HG03064 (cell line): ENCODE measurements around the gene TTC38.

ENCODE experiments used
- ATAC-seq: cut with Tn5 transposase; IDR thresholded peaks from one replicate; pipeline ENCODE4 v1.9.1; 2021; ENCODE audit warnings: low read depth; ENCODE audit not compliant: unreplicated experiment

TTC38 gene

DNA sequence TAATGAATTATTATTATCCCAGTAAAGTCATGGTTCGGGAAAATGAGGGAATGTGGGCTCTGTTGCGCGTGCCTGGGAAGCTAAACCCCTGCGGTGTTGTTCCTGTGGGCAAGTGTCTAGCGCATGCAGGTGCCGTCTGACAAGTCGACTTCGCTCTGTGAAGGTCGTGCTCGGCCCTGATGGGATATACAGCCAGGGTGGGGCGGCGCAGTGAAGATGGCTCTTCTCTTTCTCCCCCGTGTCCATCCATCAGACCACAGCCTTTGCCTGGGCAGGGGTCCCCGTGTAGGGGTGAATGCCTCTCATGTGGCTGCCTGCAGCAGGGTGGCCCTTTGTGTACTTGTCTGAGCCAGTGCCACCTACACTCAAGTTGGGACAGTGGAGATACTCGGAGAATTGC, 54.9 kb downstream of the TTC38 start:
- no peak for ATAC-seq

DNA sequence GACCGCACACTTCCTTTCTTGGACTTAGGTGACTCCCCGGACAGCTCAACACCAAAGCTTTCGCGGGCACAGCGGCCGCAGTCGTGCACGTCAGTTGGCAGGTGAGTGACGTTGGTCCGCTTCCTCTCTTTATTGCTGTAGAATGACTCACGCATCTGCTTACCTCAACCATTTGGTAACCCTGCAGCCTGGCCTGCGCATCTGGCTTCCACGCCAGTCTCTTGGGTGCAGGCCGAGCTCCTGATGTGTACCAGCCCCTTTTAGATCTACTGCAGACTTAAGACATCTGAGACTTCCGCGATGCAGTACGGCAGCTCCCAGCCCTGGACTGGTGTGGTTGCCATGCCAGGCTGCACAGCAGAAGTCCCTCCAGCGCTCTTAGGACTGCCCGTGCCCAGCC, 55.4 kb downstream of the TTC38 start:
- no peak for ATAC-seq

DNA sequence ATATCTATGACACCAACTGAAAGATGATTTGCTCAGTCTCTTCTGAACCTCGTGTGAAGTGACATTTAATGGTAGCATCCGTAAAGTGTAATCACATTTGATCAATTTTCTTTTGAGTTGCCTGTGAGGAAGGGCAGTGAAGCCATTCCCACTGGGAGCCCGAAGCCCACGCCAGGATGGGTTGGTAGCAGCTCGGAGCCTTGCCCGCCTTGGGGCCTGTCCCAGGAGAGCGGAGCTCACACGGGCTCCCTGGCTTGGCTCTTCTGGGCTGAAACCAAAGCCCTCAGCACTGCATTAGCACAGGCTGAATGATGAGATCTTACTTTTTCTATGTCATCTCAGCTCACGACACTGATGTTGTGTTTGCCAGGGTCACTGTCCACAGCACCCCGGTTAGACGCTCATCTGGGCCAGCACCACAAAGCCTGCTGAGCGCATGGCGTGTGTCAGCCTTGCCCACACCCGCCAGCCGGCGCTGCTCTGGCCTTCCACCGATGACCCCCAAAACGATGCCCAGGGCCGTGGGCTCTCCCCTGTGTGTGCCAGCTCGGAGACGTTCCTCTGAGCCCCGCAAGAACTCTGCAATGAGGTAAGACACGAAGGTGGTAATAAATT, 58.4 kb downstream of the TTC38 start:
- ATAC-seq = no peak

DNA sequence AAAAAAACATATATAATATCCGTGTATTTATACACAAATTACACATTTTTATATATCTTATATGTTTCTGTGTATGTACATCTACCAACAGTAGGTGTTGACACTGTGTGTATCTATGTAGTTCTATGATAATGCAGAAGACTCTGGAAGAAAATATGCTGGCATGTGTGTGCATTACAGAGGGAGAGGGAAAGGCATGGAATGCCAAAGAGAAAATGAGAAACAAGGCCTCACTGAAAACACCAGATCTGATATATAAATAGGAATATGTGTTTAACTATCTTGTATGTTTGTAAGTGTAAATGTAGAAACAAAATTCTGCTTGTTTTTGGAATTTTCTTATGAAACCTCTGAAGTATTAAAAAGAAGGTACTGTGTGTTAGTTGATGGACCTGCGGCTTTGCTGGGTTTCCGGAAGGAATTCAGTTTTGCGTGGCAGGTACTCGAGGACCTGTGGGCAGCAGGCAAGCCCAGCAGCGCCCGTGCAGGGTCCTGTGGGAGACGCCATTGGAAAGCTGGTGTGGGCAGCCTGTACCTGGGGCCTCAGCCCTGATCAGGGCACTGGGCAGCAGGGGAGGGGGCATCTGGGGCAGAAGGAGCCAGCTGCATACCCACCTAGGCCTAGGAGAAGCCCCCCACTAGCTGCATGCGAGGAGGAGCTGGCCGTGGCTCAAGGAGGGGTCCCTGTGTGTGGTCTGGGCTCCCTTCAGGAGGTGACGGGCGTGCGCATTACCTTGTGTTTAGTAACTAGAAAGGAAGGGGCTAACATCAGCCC, 60.1 kb downstream of the TTC38 start:
- ATAC-seq = no peak

DNA sequence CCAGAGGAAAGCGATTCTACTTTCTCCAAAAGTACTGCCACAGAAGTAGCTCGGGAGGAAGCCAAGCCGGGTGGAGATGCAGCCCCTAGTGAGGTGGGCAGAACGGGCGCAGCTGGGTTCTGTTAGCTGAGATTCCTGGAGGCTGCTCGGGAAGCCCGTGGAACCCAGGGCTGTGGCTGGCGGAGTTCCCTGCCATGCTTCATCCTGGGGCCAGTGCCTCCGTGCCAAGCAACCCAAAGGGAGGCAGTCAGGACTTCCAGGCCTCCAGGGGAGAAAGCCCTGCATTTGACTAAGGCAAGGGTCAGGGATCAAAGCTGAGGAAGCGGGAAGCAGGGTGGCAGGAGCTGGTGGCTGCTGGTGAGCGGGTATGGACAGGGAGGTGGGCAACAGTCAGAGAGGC, 61.0 kb downstream of the TTC38 start:
- no peak for ATAC-seq

DNA sequence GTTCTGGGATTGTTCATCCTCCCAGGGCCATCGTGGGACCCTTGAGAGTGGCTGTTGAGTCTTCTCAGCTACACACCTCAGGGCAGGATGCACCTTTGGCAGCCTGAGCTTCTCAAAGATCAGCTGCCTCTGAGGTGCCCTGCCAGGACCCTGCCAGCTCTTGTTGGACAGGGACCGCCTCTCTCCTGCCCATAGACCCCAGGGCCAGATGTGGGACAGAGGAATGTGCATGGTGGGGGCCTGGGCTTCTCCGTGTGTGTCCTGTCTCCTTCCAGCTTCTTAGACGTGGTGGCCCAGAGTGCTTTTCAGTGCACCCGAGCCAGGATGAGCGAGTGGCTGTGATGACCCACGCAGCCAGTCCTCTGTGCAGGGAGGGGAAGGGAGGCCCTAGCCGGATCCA, 61.8 kb downstream of the TTC38 start:
- no peak for ATAC-seq

DNA sequence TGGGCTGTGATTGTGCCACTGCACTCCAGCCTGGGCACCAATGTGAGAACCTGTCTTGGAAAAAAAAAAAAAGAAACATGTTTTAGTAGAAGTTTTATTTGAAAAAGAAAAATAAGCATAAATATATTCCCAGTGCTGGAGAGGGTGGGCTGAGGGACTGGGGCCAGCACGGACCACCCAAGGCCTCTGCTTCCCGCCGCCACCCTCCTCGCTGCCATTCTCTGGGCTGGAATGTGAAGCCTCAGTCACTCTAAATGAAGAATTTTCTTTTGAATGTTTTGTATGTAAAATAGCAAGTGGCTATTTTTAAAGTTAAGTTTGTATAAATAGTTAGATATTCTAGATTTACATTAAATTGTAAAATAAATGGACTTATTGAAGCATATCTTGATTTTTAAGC, 62.6 kb downstream of the TTC38 start:
- ATAC-seq = no peak

DNA sequence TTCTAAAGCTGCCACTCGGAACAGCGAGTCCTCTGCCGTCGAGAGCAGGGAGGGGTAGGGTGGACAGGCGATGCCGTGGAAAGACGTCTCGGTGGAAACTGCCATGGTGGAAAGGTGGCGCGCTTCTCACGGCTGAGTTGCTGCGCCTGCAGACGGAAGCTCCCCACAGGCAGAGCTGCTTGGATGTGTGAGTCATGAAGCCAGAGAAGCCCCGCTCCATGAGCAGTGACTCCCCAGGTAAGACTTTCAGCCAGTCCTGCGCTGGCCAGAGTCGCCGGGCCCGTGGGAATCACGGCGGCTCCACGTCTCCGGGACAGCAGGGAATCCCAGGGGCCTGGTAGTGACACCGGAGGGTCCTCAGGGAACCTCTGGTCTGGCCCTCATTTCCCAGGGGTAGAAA, 63.7 kb downstream of the TTC38 start:
- no peak for ATAC-seq

DNA sequence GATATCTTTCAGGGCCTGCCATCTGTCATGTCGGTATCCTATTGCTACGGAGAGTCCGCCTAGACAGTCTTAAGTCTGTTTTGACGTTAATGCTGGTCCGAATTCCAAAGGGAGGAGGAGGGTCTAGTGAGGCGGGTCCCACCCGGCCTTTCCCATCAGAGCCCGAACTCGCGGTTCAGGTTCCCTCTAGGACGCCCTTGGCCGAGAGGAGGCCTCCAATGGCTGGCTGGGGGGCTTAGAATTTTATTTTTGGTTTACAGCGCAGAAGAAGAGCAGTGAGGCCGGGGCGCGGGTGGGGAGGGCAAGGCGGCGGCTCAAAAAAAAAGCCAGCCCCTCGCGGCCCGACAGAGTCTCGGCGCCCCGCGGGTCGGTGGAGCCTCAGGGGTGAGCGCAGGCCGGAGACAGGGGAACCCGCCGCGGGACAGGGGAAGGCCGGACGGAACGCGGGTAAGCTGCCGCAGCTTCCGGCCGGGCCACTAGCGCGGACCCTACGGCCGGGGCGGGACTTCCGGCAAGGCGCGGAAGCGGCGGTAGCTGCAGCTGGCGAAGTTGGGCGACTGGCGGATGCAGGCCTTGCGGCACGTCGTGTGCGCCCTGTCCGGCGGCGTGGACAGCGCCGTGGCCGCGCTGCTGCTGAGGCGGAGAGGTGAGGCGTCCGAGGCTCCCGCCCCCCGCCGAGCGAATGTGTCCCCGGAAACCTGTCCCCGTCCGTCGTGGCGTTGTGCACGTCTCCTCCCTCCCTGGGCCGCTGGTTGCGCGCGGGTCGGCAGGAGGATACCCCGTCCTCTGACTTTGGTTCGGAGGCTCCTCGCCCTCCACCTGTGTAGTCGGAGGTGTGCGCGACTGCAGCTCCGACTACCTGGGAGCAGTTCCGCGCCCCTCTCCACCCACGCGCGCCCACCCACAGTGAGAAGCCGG, 67.7 kb downstream of the TTC38 start, which contains the start of gene TRMU:
TRMU (plus strand) TSS at position 514 of the 918 bp plus-strand sequence; CDS start at position 565, 51 bp downstream.
- ATAC-seq = peak; percentile 76

DNA sequence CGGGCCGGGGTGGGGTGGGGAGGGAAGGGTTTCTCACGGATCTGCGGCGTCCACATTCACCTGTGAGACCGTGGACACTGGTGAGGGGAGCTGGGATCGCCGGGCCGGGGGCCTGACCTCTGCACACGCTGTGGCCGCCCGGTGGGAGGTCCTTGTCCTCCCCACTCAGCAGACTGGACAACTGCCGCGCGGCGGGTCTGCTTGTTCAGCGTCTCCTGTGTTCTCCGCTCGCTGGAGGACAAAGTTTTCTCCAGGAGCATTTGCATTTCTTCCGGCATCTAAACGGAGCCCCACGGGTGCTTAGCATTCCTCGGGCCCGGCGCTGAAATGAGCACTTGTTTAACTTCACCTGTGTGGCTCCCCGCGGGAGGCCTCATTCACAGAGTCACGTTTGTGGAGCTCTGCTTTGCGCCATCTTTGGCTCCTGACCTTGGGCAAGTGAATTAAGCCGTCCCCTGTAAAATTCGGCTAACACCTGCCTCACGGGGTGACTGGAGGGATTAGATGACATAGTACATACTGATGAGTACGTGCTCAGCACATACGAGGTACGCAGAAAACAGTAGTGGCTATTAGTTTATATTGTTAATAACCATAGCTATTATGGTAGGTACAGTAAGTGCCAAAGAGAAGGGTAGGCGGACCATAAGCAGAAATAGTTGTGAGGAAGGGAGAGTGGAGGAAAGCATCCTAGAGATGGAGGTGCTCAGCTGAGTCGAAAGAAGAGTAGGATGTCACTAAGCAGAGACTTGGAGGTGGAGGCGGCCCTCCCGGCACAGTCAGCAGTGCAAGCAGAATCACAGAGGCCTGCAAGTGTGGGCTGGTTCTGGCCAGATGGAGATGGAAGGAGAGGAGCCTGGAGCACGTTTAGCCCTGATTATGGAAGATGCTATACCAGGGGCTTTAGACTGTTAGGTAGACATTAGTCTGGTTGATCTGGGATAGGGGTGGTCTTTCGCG, 68.6 kb downstream of the TTC38 start:
- ATAC-seq = no peak

DNA sequence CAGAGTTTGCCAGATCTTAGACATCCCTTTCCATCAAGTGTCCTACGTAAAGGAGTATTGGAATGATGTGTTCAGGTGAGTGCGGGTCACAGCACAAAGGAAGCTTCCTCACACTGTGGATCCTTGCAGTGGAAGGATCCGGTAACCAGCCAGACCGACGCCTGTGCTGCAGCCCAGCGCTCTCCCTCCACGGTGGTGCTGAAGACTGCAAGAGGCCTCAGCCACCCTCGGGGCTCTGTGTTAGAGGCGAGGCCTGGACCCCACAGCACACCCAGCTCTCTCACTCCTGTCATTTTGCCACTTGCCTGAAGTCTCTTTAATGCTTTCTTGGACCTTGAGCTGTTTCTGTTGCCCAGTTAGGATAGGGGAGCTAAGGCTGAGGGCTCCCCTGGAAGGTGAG, 70.1 kb downstream of the TTC38 start:
- no peak for ATAC-seq

DNA sequence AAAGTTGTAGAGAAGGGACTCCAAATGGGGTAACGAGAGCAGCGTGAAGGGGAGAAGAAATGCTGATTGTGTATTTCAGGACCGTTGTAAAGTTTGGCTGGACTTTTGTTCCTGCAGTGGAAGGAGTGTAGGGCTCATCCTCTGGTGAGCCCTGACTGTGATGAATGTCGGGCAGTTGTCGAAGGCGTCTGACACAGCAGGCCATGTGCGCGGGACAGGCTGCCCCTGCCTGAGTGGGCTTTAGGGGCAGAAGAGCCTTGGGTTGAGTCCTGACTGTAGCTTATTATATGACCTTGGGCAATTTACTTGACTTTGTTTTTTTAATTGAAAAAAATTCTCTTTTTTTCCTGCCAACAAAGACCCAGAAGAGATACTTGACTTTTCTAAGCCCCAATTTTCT, 70.8 kb downstream of the TTC38 start:
- ATAC-seq = no peak

DNA sequence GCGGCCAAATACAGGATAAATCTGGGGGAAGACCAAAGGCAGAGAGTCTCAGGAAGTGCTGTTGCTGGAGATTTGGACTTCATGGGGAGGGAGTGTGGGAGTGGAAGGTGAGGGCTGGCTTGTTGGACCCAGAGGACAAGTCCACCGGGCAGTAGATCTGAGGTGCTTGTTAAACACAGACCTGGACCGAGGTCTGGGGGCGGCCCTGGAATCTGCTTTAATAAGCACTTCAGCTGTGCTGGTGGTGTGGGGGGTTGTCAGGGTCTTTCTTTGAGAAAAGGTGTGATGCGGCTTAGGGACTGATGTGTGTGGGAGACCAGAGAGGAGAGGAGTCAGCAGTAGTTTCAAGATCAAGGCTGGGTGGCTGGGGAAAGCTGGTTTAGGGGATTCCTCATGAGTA, 72.1 kb downstream of the TTC38 start:
- ATAC-seq = no peak

DNA sequence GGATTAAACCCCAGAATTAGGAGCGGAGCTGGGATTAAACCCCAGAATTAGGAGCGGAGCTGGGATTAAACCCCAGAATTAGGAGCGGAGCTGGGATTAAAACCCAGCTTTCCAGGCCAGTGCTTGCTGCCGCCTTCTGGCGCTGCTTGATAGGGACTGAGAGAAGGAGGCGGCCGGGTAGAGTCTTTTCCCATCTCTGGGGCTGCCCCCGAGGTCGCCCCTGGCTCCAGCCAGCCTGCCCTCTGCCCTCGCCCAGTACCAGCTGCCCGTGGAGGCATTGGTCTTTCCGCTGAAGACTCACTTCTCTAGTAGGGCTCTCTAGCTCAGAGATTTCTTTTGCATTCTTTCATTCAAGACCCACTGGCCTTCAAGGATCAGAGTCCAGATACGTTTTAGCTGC, 72.9 kb downstream of the TTC38 start:
- ATAC-seq = no peak
